Activated naive CD8-positive, alpha-beta T cell treated with anti-CD3 and anti-CD28 coated beads for 36 hours (primary cell): ENCODE results near the gene RNLS. TPM values are rescaled to one million over a fixed set of nuclear protein-coding genes. Genes with fewer than 3 reads are reported as not detected.

Source experiments
- DNase-seq: peaks from one replicate; pipeline ENCODE4 v3.0.0; 2021
- H3K27ac Mint-ChIP-seq: one replicate; pipeline ENCODE4 v1.8.0; 2022; ENCODE audit warnings: mild to moderate bottlenecking, moderate library complexity, mixed read lengths
- H3K27me3 Mint-ChIP-seq: one replicate; pipeline ENCODE4 v1.8.0; 2022; ENCODE audit warnings: mild to moderate bottlenecking, mixed read lengths
- H3K36me3 Mint-ChIP-seq: one replicate; pipeline ENCODE4 v1.8.0; 2021; ENCODE audit warnings: mild to moderate bottlenecking, mixed read lengths
- H3K4me1 Mint-ChIP-seq: one replicate; pipeline ENCODE4 v1.8.0; 2021; ENCODE audit warnings: mixed read lengths
- H3K4me3 Mint-ChIP-seq: one replicate; pipeline ENCODE4 v1.8.0; 2022; ENCODE audit warnings: mild to moderate bottlenecking, moderate library complexity, mixed read lengths
- H3K9me3 Mint-ChIP-seq: one replicate; pipeline ENCODE4 v1.8.0; 2022; ENCODE audit warnings: mixed read lengths
- total RNA-seq, 2 experiments: library from RNA; stranded (reverse); gene quantifications; one replicate each; pipeline ENCODE4 v1.2.3, GENCODE V29; 2021

RNLS gene
- total RNA-seq, 2 experiments from 2014 or later: 4.0 to 4.3 TPM

DNA sequence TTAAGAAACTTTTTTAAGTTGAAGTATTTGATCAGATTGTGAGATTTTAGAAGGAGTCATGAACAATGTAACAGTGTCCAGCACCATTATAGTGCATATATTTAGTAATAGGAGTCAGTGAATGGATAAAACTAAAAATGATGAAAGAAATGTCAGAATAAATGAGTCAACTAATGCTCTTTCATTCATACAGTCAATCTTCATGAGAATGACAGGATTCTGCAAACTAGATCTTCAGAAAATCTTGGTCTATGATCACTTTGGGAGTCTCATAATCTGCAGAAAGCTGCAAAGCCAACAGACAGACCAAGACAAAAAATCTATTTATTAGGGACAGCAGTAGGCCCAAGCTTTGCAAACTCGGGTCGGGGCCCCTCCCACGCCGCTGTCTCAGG is 710 bp downstream of the RNLS start:
- peaks cover 4% of the 10 kb centered on the region for H3K9me3 Mint-ChIP-seq
- peaks cover 7% of the 10 kb centered on the region for H3K36me3 Mint-ChIP-seq
- H3K4me1 Mint-ChIP-seq: peaks cover 5% of the 10 kb centered on the region
- no peaks in the 10 kb centered on the region for H3K27me3 Mint-ChIP-seq
- peak overlapping the region; percentile 35 for H3K4me3 Mint-ChIP-seq
- DNase-seq: no peak
- peak overlapping the region; percentile 43 for H3K27ac Mint-ChIP-seq

DNA sequence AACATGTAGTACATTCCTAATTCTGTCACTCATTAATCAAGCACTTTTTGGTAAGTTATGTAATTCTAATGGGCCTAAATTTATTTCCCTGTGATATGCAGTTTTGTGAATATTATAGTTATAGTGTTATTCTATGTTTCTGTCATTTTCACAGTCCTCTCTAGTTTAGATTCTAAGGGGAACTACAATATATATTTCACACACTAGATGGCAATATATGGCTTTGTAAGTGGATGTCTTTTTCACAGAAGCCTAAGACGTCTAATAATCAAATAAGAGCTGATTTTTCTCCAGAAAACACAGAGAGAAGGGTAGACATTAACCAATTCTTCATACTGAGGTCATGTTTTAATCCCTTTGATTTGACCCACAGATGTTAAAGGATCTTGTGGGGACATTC is 18.0 kb downstream of the RNLS start:
- no peak for DNase-seq
- H3K27ac Mint-ChIP-seq: no peak overlapping the region
- H3K36me3 Mint-ChIP-seq: no peaks in the 10 kb centered on the region
- no peak overlapping the region for H3K4me3 Mint-ChIP-seq
- no peaks in the 10 kb centered on the region for H3K27me3 Mint-ChIP-seq
- no peaks in the 10 kb centered on the region for H3K9me3 Mint-ChIP-seq
- H3K4me1 Mint-ChIP-seq: peaks cover 1% of the 10 kb centered on the region

DNA sequence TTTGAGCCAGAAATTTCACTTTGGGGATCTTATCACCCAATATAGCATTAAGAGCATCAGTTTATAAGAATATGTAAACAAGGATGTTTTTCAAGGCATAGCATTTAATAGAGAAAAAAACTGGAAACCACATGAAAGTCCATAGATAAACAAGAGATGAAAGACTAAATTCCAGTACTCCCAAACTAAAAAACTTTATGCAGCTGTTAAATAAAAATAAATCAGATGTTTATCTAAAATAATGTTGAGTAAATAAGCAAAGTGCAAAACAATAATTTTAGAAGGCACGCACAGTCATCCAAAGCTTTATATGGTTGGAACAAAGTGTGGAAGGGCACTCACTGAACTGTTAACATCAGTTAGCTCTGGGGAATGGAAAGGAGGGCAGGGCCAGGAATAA is 21.0 kb downstream of the RNLS start:
- DNase-seq: no peak
- Mint-ChIP-seq H3K9me3 (no peaks in the 10 kb centered on the region), H3K27ac (no peak overlapping the region), H3K36me3 (no peaks in the 10 kb centered on the region), H3K4me1 (peaks cover 1% of the 10 kb centered on the region), H3K4me3 (no peak overlapping the region), H3K27me3 (no peaks in the 10 kb centered on the region)

DNA sequence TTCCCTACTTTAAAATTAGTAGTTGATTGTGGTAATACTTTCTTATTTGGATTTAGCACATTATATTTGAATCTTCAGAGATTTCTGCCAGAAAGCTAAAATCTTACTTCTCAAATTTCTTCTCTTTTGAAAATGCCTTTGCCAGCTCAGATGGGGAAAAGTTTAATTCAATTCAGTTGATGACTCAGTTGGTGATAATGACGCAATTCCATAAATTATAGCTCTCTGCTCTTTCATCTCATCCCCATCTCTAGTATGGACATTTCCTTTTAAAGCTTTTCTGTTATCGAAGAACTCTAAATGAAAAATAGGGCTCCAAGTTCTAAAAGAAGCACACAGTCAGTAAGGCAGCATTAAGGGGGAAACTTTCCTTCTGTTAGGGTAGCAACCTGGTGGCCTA is 25.5 kb downstream of the RNLS start:
- no peaks in the 10 kb centered on the region for H3K36me3 Mint-ChIP-seq
- H3K4me3 Mint-ChIP-seq: no peak overlapping the region
- no peak overlapping the region for H3K27ac Mint-ChIP-seq
- H3K27me3 Mint-ChIP-seq: no peaks in the 10 kb centered on the region
- H3K4me1 Mint-ChIP-seq: peaks cover 7% of the 10 kb centered on the region
- H3K9me3 Mint-ChIP-seq: no peaks in the 10 kb centered on the region
- no peak for DNase-seq

DNA sequence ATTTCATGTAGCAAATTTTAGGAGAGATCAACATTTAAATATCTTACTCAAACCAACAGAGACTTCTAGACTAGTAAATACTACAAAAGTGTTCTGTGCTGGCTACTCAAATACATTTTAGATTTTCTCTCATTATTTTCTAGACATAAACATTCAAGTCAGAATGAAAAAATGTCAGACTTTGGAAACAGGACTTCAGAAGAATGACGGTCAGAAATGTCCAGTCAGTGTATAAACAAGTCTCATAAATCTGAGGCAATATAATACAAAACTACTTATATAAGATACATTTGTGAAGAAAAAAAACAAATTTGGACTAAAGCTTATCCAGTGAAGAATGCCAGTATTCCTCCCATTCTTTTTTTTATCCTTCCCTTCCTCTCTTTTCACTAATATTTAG is 25.9 kb downstream of the RNLS start:
- no peaks in the 10 kb centered on the region for H3K36me3 Mint-ChIP-seq
- no peak overlapping the region for H3K27ac Mint-ChIP-seq
- no peak for DNase-seq
- peaks cover 7% of the 10 kb centered on the region for H3K4me1 Mint-ChIP-seq
- H3K4me3 Mint-ChIP-seq: no peak overlapping the region
- no peaks in the 10 kb centered on the region for H3K9me3 Mint-ChIP-seq
- no peaks in the 10 kb centered on the region for H3K27me3 Mint-ChIP-seq

DNA sequence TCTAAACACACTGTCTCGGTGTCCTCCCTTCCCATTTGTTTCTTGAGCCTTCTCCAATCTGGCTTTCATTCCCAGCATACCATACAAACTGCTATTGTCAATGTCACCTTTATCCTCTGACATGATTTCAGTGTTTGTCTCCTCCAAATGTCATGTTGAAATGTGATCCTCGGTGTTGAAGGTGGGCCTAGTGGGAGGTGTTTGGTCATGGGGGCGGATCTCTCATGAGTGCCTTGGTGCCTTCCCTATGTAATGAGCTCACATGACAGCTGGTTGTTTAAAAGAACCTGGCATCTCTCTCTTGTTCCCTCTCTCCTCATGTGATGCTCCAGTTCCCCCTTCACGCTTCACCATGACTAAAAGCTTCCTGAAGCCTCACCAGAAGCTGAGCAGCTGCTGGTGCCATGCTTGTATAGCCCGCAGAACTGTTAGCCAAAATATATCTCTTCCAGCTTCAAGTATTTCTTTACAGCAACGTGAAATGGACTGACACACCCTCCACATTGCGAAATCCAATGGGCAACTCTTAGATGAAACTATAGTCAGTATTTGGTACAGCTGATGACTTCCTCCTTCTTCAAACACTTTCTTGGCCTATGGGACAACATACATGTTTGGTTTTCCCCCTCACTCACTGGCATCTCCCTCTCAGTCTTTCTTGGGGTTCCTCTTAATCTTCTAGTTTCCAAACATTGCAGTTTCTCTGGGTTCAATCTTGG is 27.8 kb downstream of the RNLS start:
- Mint-ChIP-seq H3K9me3 (no peaks in the 10 kb centered on the region), H3K27me3 (no peaks in the 10 kb centered on the region), H3K4me3 (no peak overlapping the region), H3K36me3 (no peaks in the 10 kb centered on the region), H3K27ac (no peak overlapping the region), H3K4me1 (peaks cover 7% of the 10 kb centered on the region)
- no peak for DNase-seq

DNA sequence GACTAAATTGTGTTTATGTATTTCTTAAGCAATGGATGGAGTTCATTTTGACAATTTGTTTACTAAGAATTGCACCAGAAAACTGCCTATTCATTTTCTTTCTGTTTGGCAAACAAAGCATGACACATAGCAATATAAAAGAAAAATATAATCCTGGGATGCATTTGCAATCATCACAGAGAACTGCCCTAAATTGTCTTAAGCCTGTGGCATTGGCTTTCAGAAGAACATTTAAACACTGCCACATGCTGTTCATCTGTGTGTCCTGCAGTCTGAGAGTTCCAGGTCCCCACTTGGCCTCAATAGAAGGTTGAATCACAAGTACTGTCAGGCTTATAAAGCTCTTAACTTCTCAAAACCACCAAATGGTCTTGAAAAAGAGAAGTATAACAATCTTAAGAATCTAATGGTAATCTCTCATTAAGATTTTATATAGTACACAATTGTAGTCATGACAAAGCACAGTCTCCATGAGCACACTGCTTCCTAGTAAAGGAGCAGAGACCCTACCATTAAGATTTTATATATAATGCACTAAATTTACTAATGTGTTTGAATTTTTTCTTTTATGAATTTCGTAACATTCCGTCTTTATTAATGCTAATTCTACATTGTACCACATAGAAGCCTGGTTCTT is 29.9 kb downstream of the RNLS start:
- H3K27me3 Mint-ChIP-seq: no peaks in the 10 kb centered on the region
- no peaks in the 10 kb centered on the region for H3K36me3 Mint-ChIP-seq
- no peaks in the 10 kb centered on the region for H3K9me3 Mint-ChIP-seq
- DNase-seq: peak; percentile 3
- H3K4me3 Mint-ChIP-seq: no peak overlapping the region
- no peak overlapping the region for H3K27ac Mint-ChIP-seq
- peaks cover 7% of the 10 kb centered on the region for H3K4me1 Mint-ChIP-seq

DNA sequence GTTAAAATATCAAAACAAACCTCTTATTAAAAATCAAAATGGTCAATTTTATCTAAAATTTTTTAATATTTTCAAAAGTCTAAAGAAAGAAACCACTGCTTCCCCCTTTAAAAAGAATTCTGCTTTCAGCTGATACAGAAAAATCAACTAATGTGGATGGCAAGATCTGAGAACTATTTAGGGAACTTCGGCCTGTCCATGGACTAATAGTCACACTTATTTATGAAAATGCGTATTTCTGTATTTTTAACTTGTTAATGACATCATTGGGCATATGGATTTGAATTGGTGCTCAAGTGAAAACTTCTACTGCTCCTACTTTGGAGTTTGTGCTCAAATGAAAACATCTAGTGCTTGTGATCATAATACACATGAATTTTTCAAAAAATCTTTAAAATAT is 31.9 kb downstream of the RNLS start:
- Mint-ChIP-seq H3K4me3 (no peak overlapping the region), H3K4me1 (peaks cover 7% of the 10 kb centered on the region), H3K27me3 (no peaks in the 10 kb centered on the region), H3K9me3 (no peaks in the 10 kb centered on the region), H3K36me3 (no peaks in the 10 kb centered on the region), H3K27ac (no peak overlapping the region)
- DNase-seq: no peak

DNA sequence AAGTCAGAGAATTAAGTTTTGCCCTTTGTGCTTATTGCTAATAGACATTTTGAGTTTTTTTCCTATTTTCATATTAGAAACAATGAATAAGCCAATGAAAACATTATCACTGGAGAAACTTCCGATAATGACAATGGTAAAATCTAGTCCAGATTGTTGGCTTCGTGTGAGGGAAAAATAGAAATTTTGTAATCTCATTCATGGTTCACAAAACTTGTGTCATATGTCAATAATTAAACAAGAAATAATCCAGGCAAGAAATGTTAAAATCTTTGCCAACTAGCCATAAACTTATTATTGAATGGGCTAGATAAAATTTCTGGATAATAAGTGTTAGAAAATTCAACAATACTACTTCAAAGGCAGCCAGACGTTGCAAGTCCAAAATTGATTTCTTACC is 36.6 kb downstream of the RNLS start:
- no peak overlapping the region for H3K4me3 Mint-ChIP-seq
- H3K4me1 Mint-ChIP-seq: no peaks in the 10 kb centered on the region
- no peaks in the 10 kb centered on the region for H3K9me3 Mint-ChIP-seq
- no peak for DNase-seq
- H3K27ac Mint-ChIP-seq: no peak overlapping the region
- no peaks in the 10 kb centered on the region for H3K27me3 Mint-ChIP-seq
- H3K36me3 Mint-ChIP-seq: no peaks in the 10 kb centered on the region

DNA sequence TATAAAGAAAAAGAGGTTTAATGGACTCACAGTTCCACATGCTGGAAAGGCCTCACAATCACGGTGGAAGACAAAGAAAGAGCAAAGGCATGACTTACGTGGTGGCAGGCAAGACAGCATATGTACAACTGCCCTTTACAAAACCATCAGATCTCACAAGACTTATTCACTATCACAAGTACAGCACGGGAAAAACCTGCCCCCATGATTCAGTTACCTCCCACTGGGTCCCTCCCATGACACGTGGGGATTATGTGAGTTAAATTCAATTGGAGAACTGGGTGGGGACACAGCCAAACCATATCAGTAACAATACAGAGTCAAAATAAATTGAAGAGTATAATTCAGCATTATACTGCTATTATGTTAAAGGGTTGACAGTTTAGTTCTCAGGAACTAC is 37.8 kb downstream of the RNLS start:
- Mint-ChIP-seq H3K27ac (no peak overlapping the region), H3K4me3 (no peak overlapping the region), H3K4me1 (no peaks in the 10 kb centered on the region), H3K27me3 (no peaks in the 10 kb centered on the region), H3K9me3 (no peaks in the 10 kb centered on the region), H3K36me3 (no peaks in the 10 kb centered on the region)
- DNase-seq: no peak

DNA sequence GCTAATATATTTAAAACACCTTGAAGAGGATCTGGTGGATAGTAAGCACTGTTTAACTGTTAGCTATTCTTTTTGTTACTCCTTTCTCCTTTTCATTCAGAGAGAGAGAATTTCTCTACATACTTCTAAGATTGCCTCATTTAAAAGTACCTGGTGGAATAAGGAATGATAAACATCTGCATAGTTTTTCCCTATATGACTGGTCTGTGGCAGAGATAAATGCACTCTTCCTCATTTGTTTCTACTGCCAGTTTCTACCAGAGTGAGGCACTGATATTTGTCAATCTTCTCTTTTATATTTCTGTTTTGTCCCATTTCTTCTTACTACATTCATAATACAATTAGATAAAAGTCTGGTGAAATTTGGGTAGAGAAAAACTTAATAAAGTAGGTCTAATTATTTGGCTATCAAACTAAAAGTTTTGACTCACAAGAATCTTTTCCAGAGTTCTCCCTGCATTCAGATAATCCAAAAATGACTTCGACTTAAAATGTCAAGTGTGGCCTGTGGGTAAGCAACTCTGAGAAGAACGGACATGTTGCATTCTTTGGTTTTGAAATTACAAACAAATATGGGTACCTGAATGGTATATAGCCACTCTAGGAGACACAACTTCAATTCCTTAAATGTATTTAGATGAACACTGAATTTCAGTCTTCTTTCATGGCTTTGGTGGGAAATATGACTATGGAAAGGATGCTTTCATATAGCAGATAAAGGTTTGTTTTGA is 38.8 kb downstream of the RNLS start:
- H3K9me3 Mint-ChIP-seq: no peaks in the 10 kb centered on the region
- H3K27me3 Mint-ChIP-seq: no peaks in the 10 kb centered on the region
- no peaks in the 10 kb centered on the region for H3K36me3 Mint-ChIP-seq
- H3K4me3 Mint-ChIP-seq: no peak overlapping the region
- no peak for DNase-seq
- H3K27ac Mint-ChIP-seq: no peak overlapping the region
- no peaks in the 10 kb centered on the region for H3K4me1 Mint-ChIP-seq

DNA sequence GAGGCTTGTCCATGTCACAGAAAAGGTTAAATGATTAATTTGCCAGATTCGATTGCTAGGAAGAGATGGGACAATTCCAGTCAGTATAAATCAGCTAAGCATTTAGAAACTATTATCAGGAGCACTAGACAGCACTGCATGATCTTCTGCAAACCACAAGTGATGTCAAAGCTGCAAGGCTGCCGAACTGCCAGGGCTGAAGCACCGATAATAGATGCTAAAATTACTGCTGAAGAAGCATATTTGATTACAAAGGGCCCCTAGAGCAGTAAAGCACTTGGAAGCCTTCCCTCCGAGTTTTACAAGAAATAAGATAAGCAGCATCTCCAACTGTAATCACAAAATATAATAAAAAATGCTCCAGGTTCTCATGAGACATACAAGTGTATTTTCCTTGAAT is 40.6 kb downstream of the RNLS start:
- DNase-seq: no peak
- Mint-ChIP-seq H3K27ac (no peak overlapping the region), H3K36me3 (no peaks in the 10 kb centered on the region), H3K4me1 (no peaks in the 10 kb centered on the region), H3K4me3 (no peak overlapping the region), H3K27me3 (no peaks in the 10 kb centered on the region), H3K9me3 (no peaks in the 10 kb centered on the region)

DNA sequence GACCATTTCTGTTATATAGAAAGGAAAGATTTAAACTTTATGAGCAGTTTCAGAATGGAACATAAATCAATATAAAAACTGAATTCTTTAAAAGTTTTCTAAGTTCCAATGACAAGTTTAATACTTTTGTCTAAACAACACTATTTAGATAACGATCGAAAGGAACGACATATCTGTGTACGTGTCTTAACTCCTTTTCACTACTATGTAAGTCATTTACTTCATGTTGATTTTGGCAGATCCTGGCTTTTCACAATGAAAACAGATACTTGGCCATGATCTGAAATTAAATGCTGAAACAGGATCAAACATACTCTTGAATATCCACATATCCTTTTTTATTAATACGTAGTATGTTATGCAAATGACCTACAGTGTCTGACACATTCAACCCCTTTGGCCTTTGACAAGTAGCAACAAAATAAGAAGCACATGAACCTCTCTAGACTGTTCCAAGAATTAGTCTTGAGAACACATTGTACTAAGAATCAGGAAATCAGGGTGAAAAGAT is 41.9 kb downstream of the RNLS start:
- H3K36me3 Mint-ChIP-seq: no peaks in the 10 kb centered on the region
- no peak overlapping the region for H3K27ac Mint-ChIP-seq
- H3K4me3 Mint-ChIP-seq: no peak overlapping the region
- H3K27me3 Mint-ChIP-seq: no peaks in the 10 kb centered on the region
- no peaks in the 10 kb centered on the region for H3K4me1 Mint-ChIP-seq
- DNase-seq: no peak
- no peaks in the 10 kb centered on the region for H3K9me3 Mint-ChIP-seq

DNA sequence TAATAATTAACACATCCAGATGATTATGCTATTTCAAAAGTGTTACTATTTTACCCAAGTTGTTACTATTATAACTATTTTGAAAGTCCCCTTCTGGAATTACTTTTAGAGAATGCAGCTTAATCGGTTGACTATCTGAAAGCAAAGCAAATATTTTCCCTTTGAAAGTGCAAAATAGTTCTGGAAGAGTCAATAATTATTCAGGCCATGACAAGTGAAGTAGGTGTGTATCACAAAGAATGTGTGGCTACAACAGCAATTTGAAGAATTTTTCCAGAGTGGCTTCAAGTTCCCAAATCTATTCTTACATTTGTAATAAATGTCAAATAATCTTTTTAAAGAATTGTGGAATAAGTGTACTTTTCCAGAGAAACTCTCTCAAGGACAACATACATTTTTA is 42.8 kb downstream of the RNLS start:
- Mint-ChIP-seq H3K4me1 (no peaks in the 10 kb centered on the region), H3K27me3 (no peaks in the 10 kb centered on the region), H3K27ac (no peak overlapping the region), H3K9me3 (no peaks in the 10 kb centered on the region), H3K4me3 (no peak overlapping the region), H3K36me3 (no peaks in the 10 kb centered on the region)
- DNase-seq: no peak

DNA sequence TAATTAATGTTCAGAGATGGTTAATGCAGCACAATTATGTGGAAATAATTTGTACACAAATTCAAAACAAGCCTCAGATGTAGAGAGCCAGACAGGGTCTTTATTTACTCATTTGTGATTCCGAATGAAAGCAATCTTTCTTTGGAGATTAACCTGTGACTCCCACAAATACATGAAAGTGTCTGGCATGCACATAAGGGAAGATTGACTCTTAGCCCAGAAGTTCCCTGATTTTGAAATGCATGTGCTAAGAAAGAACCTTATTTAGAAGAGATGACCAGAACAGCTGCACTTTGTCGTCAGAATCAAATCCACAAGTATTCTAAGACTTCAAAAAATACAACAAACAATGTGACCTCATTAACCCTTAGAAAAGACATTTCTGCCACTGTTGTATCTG is 45.1 kb downstream of the RNLS start:
- H3K9me3 Mint-ChIP-seq: no peaks in the 10 kb centered on the region
- no peaks in the 10 kb centered on the region for H3K27me3 Mint-ChIP-seq
- H3K27ac Mint-ChIP-seq: no peak overlapping the region
- no peaks in the 10 kb centered on the region for H3K4me1 Mint-ChIP-seq
- no peak for DNase-seq
- H3K36me3 Mint-ChIP-seq: no peaks in the 10 kb centered on the region
- no peak overlapping the region for H3K4me3 Mint-ChIP-seq
